Heart right ventricle (tissue), 16 donors: ENCODE data around the gene GNPDA1. TPM values are rescaled to one million over a fixed set of nuclear protein-coding genes. Genes with fewer than 3 reads are reported as not detected.
"Not testable (repeated sequence)": the region's sequence is repeated elsewhere in the genome, so short reads cannot be mapped to it uniquely, and the experiment has no call there.

Experiments used
- ATAC-seq, 8 donors: fragments of 200-7000 bp; cut with Tn5 transposase; one replicate each; pipeline ENCODE4 v1.9.1; 2020; ENCODE audit warnings: mild to moderate bottlenecking in 8 of 8, moderate library complexity in 8 of 8, moderate number of reproducible peaks in 1 of 8
- DNase-seq, 2 donors: peaks; one replicate each; pipeline ENCODE4 v3.0.0-alpha.2; 2020
- H3K27ac ChIP-seq, 10 donors: fragments of 200-600 bp; sonication (generic) in 2 of 10; one replicate each; pipeline versions ENCODE4 v1.5.0 to v1.8.0; 2020 to 2022; ENCODE audit warnings: mild to moderate bottlenecking in 3 of 10
- H3K27me3 ChIP-seq, 7 donors: fragments of 200-600 bp; one replicate each; pipeline ENCODE4 v1.8.0; 2021 to 2022; ENCODE audit warnings: mild to moderate bottlenecking in 2 of 7
- H3K36me3 ChIP-seq, 9 donors: fragments of 200-600 bp; sonication (generic) in 1 of 9; one replicate each; pipeline versions ENCODE4 v1.5.0 to v1.8.0; 2020 to 2022; ENCODE audit warnings: mild to moderate bottlenecking in 2 of 9
- H3K4me1 ChIP-seq, 9 donors: fragments of 200-600 bp; sonication (generic) in 1 of 9; one replicate each; pipeline versions ENCODE4 v1.5.0 to v1.8.0; 2020 to 2022; ENCODE audit warnings: mild to moderate bottlenecking in 4 of 9
- H3K4me3 ChIP-seq, 10 donors: fragments of 200-600 bp; sonication (generic) in 2 of 10; one replicate each; pipeline versions ENCODE4 v1.5.0 to v1.8.0; 2020 to 2022; ENCODE audit warnings: mild to moderate bottlenecking in 7 of 10, moderate library complexity in 2 of 10
- H3K9me3 ChIP-seq, 11 donors: fragments of 200-600 bp in 10 of 11; sonication (generic) in 2 of 11; one replicate each; pipeline versions ENCODE4 v1.5.0 to v1.8.0; 2013 to 2022; ENCODE audit warnings: mild to moderate bottlenecking in 2 of 11, control low read depth in 1 of 11, moderate library complexity in 1 of 11
- WGBS, 2 donors: extraction: QIAGEN DNeasy Blood & Tissue Kit; methylation state at CpG; one replicate each; pipeline ENCODE4 v1.1.7; 2013; ENCODE audit warnings: inconsistent platforms in 1 of 2; 5-methylcytosine and 5-hydroxymethylcytosine counted together
- intact Hi-C, 10 donors: fragments of 100-400 bp; cut with DNase I; formaldehyde crosslinking; loops; one replicate each; pipeline versions ENCODE4 v1.11.1 to v1.14.2; 2022
- polyA plus RNA-seq, 2 donors: library from polyadenylated mRNA; stranded (reverse); fragments of 200-250 nt; gene quantifications; one replicate each; pipeline ENCODE4 v1.2.3, GENCODE V29; 2013
- total RNA-seq, 10 donors: library from RNA; stranded (reverse); fragmentation: NEBNext Ultra II Directional in 3 of 10; extraction: Animal tissue kit (Norgen Biotek cat#: 25700) in 3 of 10; gene quantifications; one replicate each; pipeline versions ENCODE4 v1.2.1 to v1.2.4, GENCODE V29; 2021 to 2023
- TF ChIP-seq, protein P1 (sequence below), 9 donors: fragments of 200-600 bp; sonication (generic) in 2 of 9; IDR thresholded peaks; one replicate each; pipeline versions ENCODE4 v1.5.0 to v1.8.0; 2021 to 2022; ENCODE audit warnings: antibody characterized with exemption in 9 of 9, mild to moderate bottlenecking in 5 of 9, moderate library complexity in 1 of 9
- donor health status: Arrhythmogenic right ventricular cardiomyopathy.
- donor health status: ischemic (EF 13 %, LVEDD 7.1; RV severe dilation, severe dysfunction).
- donor health status: healthy with polysubstance abuse.
- donor health status: DM: no; HTN: yes; CAD: no.
- donor health status: DM: no; HTN: no; CAD: no.
- donor health status: ischemic (EF 25% LVEDD 6.9; RV normal size, moderate dysfunction).
- donor health status: ischemic (EF 25% LVEDD 5.7; RV mildly dilated, moderate dysfunction).
- donor health status: healthy.
- donor health status: DM: yes; HTN: yes; CAD: no.
- donor health status: Ischemic cardiomyopathy.
- donor health status: ischemic (EF 35%, LVEDD 5.7; RV mildly dilated, moderate dysfunction).
- donor health status: nonischemic (EF 11% LVEDD 7.7; RV severe dilation, severe dysfunction).
- donor health status: DM: yes; HTN: yes; CAD: no.
- donor health status: PGD.
- donor health status: ischemic (EF 29% LVEDD 5.4; RV normal size, mild dysfunction).
- donor health status: nonischemic (EF 23%, LVEDD 6.1; RV moderate dilation, normal function).

GNPDA1 gene
- total and polyA plus RNA-seq, 12 donors: 11.6 to 24.3 (median 20.3) TPM

GRCh38 chr5:142048272-142048671 is 35.4 kb upstream of the GNPDA1 start:
- intact Hi-C loops: no loop called here
- ATAC-seq (no peak), DNase-seq (no peak)
- H3K27ac ChIP-seq: no peak overlapping the region
- H3K9me3 ChIP-seq: peaks cover 0 to 5% (median 0%) of the 10 kb centered on the region in 11 donors
- no peaks in the 10 kb centered on the region for H3K36me3 ChIP-seq
- WGBS, 2 donors: 74 to 78% methylated on average over 7 of the region's 7 CpGs
- no peaks in the 10 kb centered on the region for H3K27me3 ChIP-seq
- TF ChIP-seq, protein P1, sequence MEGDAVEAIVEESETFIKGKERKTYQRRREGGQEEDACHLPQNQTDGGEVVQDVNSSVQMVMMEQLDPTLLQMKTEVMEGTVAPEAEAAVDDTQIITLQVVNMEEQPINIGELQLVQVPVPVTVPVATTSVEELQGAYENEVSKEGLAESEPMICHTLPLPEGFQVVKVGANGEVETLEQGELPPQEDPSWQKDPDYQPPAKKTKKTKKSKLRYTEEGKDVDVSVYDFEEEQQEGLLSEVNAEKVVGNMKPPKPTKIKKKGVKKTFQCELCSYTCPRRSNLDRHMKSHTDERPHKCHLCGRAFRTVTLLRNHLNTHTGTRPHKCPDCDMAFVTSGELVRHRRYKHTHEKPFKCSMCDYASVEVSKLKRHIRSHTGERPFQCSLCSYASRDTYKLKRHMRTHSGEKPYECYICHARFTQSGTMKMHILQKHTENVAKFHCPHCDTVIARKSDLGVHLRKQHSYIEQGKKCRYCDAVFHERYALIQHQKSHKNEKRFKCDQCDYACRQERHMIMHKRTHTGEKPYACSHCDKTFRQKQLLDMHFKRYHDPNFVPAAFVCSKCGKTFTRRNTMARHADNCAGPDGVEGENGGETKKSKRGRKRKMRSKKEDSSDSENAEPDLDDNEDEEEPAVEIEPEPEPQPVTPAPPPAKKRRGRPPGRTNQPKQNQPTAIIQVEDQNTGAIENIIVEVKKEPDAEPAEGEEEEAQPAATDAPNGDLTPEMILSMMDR (IDR thresholded peaks at IDR 0.05): no peak
- no peak overlapping the region for H3K4me3 ChIP-seq
- peaks cover 0 to 12% (median 2%) of the 10 kb centered on the region in 9 donors for H3K4me1 ChIP-seq

DNA sequence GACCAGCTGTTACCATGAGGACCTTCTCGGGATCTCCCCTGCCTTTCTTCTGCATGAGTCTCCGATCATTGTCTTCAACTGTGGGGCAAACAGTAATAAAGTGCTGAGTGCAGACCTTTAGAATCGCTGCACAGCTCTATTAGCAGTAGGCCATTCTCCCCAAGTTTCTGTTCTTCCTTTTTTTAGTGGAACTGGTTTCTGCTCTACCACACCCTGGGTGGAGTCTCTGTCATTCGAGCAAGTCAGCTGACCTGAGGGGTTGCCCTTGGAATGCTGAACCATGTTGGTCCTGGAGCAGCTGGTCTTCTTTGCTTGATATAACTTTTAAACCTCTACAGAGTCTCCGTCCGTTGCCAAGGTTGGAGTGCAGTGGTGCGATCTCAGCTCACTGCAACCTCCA is 33.4 kb upstream of the GNPDA1 start:
- ATAC-seq: peak in 4 of 8 donors; percentile 23 to 80 (median 64)
- WGBS, 2 donors: 82 to 89% methylated on average over 7 of the region's 7 CpGs
- no peak for DNase-seq

GRCh38 chr5:142040881-142041280 is 28.1 kb upstream of the GNPDA1 start:
- H3K27ac ChIP-seq, H3K27me3 ChIP-seq, H3K36me3 ChIP-seq, H3K4me3 ChIP-seq, H3K4me1 ChIP-seq, H3K9me3 ChIP-seq, DNase-seq, ATAC-seq: not testable (repeated sequence)
- WGBS, 2 donors: 96 to 99% methylated on average over 6 of the region's 6 CpGs
- intact Hi-C loops: loop anchor here in 1 of 10 donors (5.0 kb wide), 1 partner anchor 836 kb away; no protein-coding TSS in a partner anchor

More for the DNA sequence above, 33.4 kb upstream of the GNPDA1 start:
- Histone ChIP-seq H3K9me3 (no peaks in the 10 kb centered on the region), H3K27ac (no peak overlapping the region), H3K36me3 (no peaks in the 10 kb centered on the region), H3K27me3 (no peaks in the 10 kb centered on the region), H3K4me1 (no peaks in the 10 kb centered on the region), H3K4me3 (no peak overlapping the region)
- TF ChIP-seq, protein P1 (IDR thresholded peaks at IDR 0.05): no peak
- intact Hi-C loops: no loop called here

- peaks cover 0 to under 1% (median 0%) of the 10 kb centered on the region in 9 donors for H3K4me1 ChIP-seq
Measured at GRCh38 chr5:142040285-142040684, 27.5 kb upstream of the GNPDA1 start.

GRCh38 chr5:142038735-142039134 is 25.9 kb upstream of the GNPDA1 start:
- Histone ChIP-seq H3K36me3 (no peaks in the 10 kb centered on the region), H3K27me3 (no peaks in the 10 kb centered on the region), H3K4me3 (no peak overlapping the region), H3K4me1 (peaks cover 0 to 8% (median 0%) of the 10 kb centered on the region in 9 donors), H3K27ac (no peak overlapping the region), H3K9me3 (no peaks in the 10 kb centered on the region)
- DNase-seq: no peak
- 98 to 100% methylated on average over 2 of the region's 2 CpGs for WGBS, 2 donors
- TF ChIP-seq, protein P1 (IDR thresholded peaks at IDR 0.05): no peak
- intact Hi-C loops: no loop called here
- no peak for ATAC-seq

More at GRCh38 chr5:142040285-142040684, 27.5 kb upstream of the GNPDA1 start:
- H3K9me3 ChIP-seq: no peaks in the 10 kb centered on the region
- intact Hi-C loops: loop anchor here in 1 of 10 donors (5.0 kb wide), 1 partner anchor 837 kb away; no protein-coding TSS in a partner anchor
- no peak for ATAC-seq
- H3K27ac ChIP-seq: no peak overlapping the region
- no peaks in the 10 kb centered on the region for H3K36me3 ChIP-seq
- 96 to 98% methylated on average over 2 of the region's 2 CpGs for WGBS, 2 donors
- DNase-seq: no peak
- TF ChIP-seq, protein P1 (IDR thresholded peaks at IDR 0.05): no peak
- H3K4me3 ChIP-seq: no peak overlapping the region
- no peaks in the 10 kb centered on the region for H3K27me3 ChIP-seq

GRCh38 chr5:142037599-142037998 is 24.8 kb upstream of the GNPDA1 start:
- H3K4me3 ChIP-seq, H3K27me3 ChIP-seq, H3K9me3 ChIP-seq, H3K36me3 ChIP-seq, H3K4me1 ChIP-seq, DNase-seq, ATAC-seq, intact Hi-C loops, H3K27ac ChIP-seq: not testable (repeated sequence)
- 94 to 97% methylated on average over 3 of the region's 3 CpGs for WGBS, 2 donors
